ENCODE data around the gene NRARP. TPM values are rescaled to one million over a fixed set of nuclear protein-coding genes. Genes with fewer than 3 reads are reported as not detected.

The NRARP gene
- 0.18 TPM in 1 of 2 replicates, not detected in the other for total RNA-seq

GRCh38 chr9:137302118-137302448, at the start of gene NRARP:
Gene NRARP (minus strand): TSS chr9:137302271. CDS start chr9:137301928, 343 bp downstream.

GRCh38 chr9:137277329-137278041, 24.6 kb downstream of the NRARP start, which contains the start of gene TOR4A:
Gene TOR4A (plus strand): TSS chr9:137277726. CDS start chr9:137278690, 964 bp downstream.

GRCh38 chr9:137254624-137255447, 47.2 kb downstream of the NRARP start, which contains the start of gene NELFB:
Gene NELFB (plus strand): TSS chr9:137255327.

GRCh38 chr9:137251194-137251461, 50.9 kb downstream of the NRARP start, which contains the start of gene STPG3:
Gene STPG3 (plus strand): TSS chr9:137251286. CDS start chr9:137251287, 1 bp downstream.

Other genes with a start within 250 kb of the NRARP start
- 0.58 TPM in 1 of 2 replicates, not detected in the other for gene ENTPD2, start 248.2 kb downstream of the NRARP start, total RNA-seq
- gene SAPCD2, start 231.7 kb downstream of the NRARP start, total RNA-seq = 17.3 and 17.5 TPM in 2 replicates
- 4.6 and 5.5 TPM in 2 replicates for gene UAP1L1, start 224.8 kb downstream of the NRARP start, total RNA-seq
- gene MAN1B1, start 215.3 kb downstream of the NRARP start, total RNA-seq = 122 and 133 TPM in 2 replicates
- 62.6 and 81.0 TPM in 2 replicates for gene DPP7, start 187.5 kb downstream of the NRARP start, total RNA-seq
- gene GRIN1, start 163.1 kb downstream of the NRARP start, total RNA-seq = not detected in 2 replicates
- not detected in 2 replicates for gene LRRC26, start 132.2 kb downstream of the NRARP start, total RNA-seq
- not detected in 2 replicates for gene TMEM210, start 130.2 kb downstream of the NRARP start, total RNA-seq
- gene ANAPC2, start 113.7 kb downstream of the NRARP start, total RNA-seq = 10.7 and 16.3 TPM in 2 replicates
- 69.1 and 154 TPM in 2 replicates for gene SSNA1, start 113.6 kb downstream of the NRARP start, total RNA-seq
- 9.2 and 14.7 TPM in 2 replicates for gene TPRN, start 101.5 kb downstream of the NRARP start, total RNA-seq
- gene TMEM203, start 96.6 kb downstream of the NRARP start, total RNA-seq = 36.5 and 50.7 TPM in 2 replicates
- gene NDOR1, start 96.6 kb downstream of the NRARP start, total RNA-seq = 12.4 and 19.0 TPM in 2 replicates
- not detected in 2 replicates for gene RNF208, start 80.0 kb downstream of the NRARP start, total RNA-seq
- gene CYSRT1, start 77.1 kb downstream of the NRARP start, total RNA-seq = 2.3 and 2.8 TPM in 2 replicates
- not detected in 2 replicates for gene RNF224, start 74.8 kb downstream of the NRARP start, total RNA-seq
- gene SLC34A3, start 71.4 kb downstream of the NRARP start, total RNA-seq = not detected in 2 replicates
- gene TUBB4B, start 61.0 kb downstream of the NRARP start, total RNA-seq = 798 and 901 TPM in 2 replicates
- not detected in 2 replicates for gene STPG3, start 51.0 kb downstream of the NRARP start, total RNA-seq
- 55.5 and 60.5 TPM in 2 replicates for gene NELFB, start 46.9 kb downstream of the NRARP start, total RNA-seq
- 51.3 and 58.7 TPM in 2 replicates for gene TOR4A, start 24.5 kb downstream of the NRARP start, total RNA-seq
- gene EXD3, start 120.9 kb upstream of the NRARP start, total RNA-seq = 7.3 and 22.8 TPM in 2 replicates
- 0.18 TPM in 1 of 2 replicates, not detected in the other for gene NOXA1, start 121.1 kb upstream of the NRARP start, total RNA-seq
- 0.86 TPM in 1 of 2 replicates, not detected in the other for gene ENTPD8, start 139.1 kb upstream of the NRARP start, total RNA-seq
- 39.5 and 45.0 TPM in 2 replicates for gene NSMF, start 157.1 kb upstream of the NRARP start, total RNA-seq
- under 0.01 TPM in 1 of 2 replicates, not detected in the other for gene PNPLA7, start 248.1 kb upstream of the NRARP start, total RNA-seq
- 77.3 and 101 TPM in 2 replicates for gene MRPL41, start 249.6 kb upstream of the NRARP start, total RNA-seq